Stimulated activated CD8-positive, alpha-beta memory T cell treated with anti-CD3 and anti-CD28 coated beads, Interleukin-7, amount 100 ng/mL, for 4 hours (primary cell): ENCODE measurements around the gene TINAG.

Source experiments
- DNase-seq, 2 donors: peaks; one replicate each; pipeline ENCODE4 v3.0.0-alpha.2; 2020; ENCODE audit warnings: low read depth in 2 of 2

Gene TINAG

DNA sequence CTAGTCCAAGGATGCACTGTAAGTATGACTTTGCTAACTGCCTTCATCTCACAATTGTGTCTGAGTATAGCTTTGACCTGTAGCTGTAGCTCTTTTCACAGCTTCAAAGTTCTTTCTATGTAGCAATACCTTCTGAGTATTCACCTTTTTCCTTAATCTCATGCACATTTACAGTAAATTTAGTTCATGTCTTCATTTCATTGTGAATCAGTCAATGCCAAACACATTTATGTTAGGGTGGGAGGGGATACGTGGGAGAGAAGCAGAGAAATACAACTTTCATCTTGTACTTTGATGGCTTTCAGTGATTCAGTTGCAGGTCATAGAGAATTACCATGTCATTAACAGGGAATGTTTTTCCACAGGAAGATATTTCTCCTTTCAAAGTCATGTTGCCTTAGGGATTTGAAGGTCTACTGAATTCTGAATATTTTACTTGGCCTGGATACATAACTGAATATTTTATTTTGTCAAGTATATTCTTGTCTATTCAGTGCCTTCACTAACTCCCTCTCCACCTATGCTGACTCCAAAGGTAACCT is 119.2 kb downstream of the TINAG start:
- DNase-seq: no peak

DNA sequence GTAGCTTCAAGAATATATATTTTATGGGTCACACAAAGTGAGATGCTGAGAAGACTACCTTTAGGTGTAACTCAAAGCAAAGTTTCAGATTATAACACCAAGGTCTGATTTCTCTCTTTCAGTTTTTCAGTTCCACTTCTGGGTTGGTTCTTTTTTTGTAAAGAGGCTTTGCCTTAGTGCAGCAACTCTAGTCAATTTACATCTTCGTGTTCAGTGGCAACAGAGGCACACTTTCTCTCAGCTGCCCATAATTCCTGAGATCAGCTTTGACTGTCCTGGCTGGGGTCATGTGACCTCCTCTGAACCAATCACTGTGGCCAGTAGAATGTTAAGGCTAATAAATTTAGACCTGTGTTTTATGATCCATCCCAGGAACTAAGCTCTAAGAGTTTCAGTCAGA is 120.2 kb downstream of the TINAG start:
- no peak for DNase-seq

DNA sequence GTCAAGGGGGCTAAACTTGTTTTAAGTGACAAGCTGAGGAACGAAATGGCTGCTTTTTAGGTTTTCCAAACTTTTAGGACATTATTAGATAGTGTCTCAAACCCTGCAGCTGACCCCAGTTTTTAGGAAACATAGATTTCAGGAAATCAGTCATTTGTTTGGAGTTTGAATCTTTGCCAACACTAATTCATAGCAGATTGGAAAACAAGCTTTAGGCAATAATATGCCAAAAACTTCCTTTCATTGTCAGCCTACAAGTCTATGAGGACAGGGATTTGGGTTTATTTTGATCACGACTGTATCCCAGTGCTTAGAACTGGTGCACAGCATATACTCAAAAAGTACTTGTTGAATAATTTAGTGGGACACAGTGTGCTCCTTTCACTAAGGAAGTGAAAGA is 123.2 kb downstream of the TINAG start:
- DNase-seq: no peak
